Fibroblast of skin of right quadriceps (primary cell): ENCODE data around the gene POU2F3.

Experiments used
- DNase-seq: peaks from one replicate; pipeline ENCODE4 v3.0.0-alpha.2; 2013

Gene POU2F3

DNA sequence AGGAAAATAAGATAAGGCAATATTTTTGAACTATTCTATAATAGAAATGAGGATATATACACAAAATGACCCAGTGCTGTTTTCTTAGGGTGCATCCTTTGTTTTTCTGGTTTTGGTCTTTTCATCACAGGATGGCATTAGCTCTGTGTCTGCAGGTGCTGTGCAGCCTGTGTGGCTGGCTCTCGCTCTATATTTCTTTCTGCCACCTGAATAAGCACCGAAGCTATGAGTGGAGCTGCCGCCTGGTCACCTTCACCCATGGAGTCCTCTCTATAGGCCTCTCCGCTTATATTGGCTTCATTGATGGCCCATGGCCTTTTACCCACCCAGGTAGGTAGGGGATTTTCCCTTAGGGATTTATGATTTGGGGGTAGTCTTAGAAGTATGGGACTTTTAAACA is 87.4 kb downstream of the POU2F3 start:
- no peak for DNase-seq

DNA sequence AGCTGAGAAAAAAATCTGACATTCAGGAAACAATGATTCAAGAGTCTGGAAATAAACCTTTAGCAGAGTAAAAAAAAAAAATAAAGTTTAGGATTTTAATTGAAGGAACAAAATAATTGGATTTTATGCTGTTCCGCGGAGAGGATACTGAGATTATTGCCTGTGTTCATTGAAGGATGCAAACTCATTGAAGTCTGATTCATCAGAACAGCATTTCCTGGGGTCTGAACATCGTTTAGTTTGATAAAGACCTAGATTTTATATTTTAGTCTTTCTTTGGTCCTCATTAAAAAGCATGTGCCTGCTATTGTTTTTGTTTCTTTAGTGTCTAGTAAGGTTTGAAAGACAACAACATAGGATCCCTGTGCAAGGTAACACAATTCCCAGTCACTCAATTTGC is 89.6 kb downstream of the POU2F3 start:
- DNase-seq = no peak

DNA sequence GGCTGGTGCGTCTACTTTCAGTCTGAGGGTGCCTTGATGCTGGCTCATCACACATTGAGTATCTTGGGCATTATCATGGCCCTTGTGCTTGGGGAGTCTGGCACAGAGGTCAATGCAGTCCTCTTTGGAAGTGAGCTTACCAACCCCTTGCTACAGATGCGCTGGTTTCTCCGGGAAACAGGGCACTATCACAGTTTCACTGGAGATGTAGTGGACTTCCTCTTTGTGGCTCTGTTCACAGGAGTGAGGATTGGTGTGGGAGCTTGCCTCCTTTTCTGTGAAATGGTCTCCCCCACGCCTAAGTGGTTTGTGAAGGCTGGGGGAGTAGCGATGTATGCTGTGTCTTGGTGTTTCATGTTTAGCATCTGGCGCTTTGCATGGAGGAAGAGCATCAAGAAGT is 90.1 kb downstream of the POU2F3 start:
- DNase-seq = no peak

DNA sequence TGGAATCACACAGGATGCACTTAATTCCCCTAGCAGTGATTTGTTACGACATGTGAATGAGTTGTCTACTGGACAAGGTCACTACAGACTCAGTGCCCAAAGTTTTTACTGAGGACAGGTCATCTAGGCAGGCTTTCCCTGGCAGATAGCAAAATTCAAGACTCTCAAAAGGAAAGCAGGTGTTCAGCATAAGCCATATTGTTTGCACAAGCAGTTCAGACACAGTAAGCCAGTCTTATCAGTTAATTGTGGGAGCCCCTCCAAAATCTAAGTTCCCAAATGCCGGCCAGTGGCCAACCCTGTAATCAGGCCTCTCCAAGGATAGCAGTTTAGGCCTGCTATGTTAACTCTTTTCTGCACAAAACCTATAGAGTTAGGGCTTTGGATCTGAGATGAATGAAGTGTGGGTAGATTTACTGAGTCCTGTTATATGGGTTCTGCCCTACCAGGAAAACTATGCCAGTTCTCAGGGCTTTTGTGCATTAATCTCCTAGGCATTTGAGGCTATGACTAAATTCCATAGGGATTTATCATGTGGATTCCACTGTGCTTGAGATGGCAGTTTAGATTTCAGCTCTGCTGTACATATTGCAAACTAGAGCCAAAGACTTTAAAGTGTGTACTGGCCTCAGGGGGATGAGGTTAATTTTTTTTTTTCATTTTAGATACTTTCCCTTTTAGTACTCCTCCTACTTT is 91.5 kb downstream of the POU2F3 start:
- DNase-seq = peak; percentile 95

DNA sequence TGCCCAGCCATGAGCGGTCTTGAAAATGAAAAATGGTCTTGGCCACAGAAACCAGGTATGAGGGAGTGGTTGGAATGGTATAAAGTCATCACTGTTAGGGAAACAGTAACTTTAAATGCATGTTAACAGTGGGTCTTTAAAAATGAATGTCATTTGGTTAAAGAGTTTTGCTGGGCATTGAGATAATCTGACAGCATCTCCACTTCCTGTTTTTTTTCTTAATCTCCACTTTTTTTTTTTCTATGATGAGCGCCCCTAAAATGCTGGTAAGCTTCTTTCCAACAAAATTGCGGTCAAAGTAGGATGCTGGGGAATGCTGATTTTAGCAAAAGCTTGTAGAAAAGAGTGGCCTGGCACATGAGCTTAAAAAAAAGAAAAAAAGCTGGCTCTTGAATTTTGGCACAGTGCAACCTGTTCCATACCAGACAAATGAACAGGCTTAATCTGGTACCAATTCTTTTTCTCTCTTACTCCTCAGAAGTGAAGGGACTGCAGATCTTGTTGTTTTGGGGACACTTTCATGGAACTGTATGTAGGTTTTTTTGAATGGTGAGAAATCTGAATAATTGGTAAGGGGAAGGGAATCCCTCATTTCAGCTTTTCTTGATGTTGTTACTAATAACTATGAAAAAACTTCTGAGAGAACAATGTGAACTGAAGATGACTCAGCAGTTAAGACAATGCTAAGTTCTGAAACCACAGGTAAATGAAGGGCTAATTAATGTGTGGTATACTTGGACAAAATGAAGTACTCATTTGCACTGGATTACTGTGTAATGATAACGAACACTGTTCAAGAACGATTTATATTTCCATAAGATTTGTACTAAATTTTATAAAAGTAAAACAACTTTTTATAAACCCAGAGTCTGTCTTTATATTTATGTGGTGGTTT is 93.1 kb downstream of the POU2F3 start:
- no peak for DNase-seq

DNA sequence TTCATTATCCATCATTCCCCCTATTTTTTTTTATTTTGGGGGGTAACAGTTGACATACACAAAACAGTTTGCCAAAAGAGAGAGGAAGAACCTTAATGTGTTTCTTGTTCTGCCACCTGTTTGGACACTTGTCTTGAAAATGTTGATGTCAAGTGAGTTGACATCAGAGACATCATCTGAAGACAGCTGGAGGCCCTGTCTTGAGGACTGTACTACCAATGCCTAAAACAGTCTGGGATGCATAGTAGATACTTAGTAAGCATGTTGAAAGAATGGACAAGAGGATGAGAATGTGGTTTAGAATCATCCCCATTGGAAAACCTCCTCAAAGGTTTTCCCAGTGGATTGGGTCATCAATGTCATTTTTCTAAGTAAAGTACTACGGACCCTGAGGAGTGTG is 93.9 kb downstream of the POU2F3 start:
- DNase-seq = no peak

DNA sequence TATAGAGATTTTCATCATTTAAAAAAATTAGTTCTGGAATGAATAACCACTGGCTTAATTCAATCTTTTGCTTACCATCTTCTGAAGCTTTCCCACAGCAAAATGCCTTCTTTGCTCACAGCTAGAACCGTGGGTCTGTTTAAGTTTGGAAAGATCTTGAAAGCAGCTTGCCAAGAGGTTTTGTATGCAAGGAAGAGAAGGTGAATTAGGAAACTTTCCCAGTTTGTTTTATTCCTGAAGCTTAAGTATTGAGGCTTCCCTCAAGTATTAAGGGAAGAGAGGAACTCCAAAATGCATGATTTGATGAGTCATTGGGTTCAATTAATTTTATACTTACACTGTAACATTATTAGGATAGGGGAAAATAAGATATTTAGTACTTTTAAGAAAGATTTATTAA is 94.4 kb downstream of the POU2F3 start:
- DNase-seq = no peak

DNA sequence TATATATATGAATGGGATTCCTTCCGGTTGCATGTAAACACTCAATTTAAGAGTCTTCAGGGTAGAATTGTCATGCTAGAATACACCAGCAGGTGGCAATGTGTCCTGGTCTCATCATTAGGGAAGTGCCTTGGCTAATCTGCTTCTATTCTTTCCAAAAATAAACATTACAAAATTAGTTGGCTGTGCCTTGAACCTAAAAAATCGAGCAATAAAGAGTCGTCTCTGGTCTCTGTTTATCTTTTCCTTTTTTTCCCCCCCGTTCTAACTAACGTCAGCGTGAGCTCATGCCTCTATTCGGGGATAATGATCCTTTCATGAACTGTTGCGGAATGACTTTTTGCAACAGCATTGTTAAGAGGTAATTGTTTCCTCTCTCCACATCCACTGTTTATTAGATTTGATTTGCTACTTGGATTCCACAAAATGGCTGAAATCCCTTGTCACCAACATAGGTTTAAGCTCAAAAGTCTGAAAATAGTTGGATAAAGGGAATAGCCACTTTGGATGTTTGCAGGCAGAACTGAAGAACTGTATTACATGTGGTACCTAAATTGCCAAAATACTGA is 95.0 kb downstream of the POU2F3 start:
- peak; percentile 85 for DNase-seq

DNA sequence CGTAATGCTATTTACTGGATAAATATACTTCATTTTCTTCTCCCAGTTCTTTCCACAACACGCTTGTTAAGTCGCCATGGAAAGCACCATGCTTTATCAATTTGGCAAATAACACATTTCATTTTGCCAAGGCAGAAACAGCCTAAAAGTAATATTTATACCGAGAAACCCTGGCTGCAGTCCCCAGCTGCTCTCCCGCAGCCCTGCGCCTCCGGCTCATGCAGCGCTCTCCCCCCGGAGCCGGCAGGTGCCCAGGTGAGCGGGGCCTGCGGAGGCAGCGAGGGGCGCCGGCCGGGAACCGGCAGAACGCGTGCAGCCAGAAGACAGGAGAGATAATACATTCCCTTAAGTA is 95.6 kb downstream of the POU2F3 start:
- DNase-seq = no peak

DNA sequence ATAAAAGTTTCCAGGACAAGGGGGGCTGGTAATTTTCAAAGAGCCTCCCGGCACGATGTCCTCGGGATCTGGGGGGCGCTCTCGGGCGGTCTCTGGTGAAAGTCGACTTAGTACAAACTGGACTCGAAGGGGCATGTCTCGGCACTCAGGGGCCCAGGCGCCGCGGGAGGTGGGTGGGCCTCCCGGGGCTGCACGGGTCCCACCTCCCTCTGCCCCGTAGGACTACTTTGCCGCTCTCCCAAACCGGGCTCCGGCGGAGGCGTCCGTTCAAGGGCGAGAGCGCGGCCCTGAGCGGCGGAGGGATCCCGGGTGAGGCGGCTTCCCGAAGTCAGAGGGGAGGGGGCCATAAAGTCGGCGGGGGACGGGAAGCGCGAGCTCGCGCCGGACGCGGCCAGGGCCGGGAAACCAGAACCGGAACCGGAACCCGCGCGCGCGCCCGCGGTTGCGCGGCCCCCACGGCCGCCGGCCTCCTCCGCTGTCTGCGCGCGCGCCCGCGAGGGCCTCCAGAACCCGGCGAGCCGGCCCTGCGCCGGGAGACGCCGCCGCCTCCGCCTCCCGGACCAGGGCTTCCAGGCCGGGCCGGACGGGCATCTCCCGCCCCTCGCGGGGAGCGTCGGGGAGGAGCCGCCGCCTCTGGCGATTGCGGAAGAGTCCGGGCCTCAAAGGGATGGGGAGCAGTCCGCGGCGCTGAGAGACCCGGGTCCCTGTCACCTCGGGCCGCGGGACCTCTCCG is 96.1 kb downstream of the POU2F3 start, which contains the start of gene ARHGEF12:
Gene ARHGEF12, plus strand, starts transcription at position 506 of the 733 bp plus-strand sequence. CDS start 831 bp downstream, outside the sequence.
- peak; percentile 99 for DNase-seq

DNA sequence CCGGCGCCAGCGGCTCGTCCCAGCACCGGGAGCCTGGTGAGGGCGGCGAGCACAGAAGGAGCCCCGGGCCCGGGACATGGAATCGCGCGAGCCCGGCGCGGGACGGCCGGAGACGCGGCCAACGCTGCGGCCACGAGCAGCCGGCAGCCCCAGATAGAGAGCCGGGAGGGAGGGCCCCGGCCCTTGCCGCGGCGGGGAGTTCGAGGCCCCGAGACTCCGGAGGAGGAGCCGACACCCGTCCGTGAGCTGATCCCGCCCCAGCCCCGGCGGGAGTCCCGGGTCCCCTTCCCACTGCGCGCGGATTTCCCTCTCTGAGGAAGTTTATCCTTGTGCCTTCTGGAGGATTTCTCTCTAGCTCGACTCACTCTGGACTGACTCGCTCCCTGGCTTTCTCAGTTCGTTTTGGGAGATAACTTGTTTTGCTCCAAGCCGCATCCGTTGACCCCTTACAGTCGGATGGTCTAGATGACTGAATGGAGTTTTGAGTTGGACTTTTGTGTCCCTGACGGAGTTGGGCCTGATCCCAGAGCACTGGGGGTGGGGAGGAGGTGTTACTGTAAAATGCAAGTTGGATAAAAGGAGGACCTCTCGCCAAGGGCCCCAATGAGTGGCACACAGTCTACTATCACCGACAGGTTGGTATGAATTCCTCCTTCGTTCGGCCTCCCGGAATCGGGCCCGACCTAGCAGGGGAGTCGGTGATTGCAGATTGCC is 96.9 kb downstream of the POU2F3 start:
- no peak for DNase-seq

DNA sequence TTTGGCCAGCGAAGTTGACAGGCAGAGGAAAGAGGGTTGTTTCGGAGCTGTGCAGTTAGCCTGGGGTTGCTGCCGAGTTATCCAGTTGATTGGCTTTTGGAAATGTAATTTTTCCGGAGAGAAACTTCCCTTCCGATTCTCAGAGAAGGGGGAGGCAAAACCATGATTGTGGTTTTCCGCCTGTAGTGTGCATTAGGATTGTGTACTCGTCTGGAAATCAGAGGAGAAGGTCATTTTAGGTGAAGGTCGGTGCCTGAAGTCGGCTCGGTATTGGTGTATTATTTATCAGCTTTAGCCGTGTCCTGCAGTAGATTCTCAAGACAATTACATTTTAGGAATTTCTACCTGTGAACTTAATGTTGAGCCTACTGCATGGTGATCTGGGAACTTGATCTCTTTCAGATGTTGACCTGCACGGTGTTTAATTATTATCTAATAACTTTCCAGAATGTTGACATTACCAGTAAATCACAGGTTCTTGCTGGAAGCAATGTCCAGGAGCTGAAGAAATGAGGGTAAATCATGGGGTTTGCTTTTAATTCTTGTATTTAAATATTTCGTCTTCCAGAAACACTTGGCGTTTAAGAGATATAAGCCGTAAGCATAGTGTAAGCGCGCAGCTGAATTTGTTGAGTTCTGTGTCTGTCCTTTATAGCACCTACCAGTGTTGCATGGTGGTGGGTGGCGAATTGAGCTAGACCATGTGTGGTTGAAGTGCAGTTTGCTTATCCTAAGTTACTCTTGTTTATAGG is 97.6 kb downstream of the POU2F3 start:
- DNase-seq = no peak

DNA sequence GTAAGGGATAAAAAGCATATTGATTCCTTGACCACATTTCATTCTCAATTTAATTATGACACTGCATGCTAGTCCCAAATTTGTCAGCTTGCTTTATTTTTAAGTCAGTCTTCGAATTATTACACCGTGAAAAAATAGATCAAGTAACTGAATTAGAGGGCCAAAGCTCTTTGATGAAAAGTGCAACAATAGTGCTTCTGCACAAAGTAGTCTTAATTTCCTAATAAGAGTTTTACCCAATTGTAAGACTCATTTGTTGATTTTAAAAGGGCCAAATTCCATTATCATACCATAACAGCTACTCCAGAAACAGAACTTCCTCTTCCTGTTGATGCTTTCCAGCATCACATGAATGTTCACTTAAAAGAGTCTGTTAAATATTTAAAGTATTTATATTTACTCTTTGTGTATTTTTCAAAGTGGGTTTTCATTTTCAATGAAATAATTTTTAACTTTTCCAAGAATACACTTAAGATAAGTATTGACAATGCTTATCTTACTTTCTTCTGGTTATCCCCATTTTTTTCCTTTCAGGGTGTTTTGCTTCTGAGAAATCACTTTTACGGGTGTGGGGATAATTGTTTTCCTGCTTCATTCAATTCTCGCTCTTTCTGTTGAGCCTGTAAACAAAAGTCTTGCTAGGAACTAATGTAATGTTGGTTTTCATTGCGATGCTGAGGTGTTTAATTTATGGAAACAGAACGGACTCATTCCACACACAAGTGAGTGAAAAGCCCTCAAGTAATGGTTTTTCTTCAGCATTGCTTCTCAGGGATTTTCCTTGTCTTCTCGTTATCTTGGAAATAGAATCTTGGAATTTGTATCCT is 98.4 kb downstream of the POU2F3 start:
- no peak for DNase-seq

DNA sequence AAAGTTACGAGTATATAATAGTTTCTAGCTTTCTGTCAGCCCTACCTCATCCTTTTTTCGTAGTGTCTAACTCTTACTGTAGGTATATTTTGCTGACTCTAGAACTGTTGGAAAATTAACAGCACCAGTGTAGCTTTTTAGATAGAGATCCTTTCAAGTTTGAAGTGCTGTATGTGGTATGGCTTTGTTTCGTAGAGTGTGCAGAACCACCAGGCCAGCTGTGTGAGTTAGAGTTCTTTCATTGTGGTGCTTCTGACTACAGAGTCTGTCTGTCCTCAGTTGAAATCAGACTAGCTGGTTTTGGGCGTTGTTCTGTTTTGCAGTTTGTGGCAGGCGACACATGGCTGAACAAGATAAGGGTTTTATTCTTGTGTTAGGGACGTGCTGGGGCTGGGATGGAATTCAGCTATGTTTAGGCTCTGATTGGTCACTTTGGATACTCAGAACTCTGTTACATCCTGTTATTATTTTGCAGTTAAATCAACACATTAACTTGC is 99.5 kb downstream of the POU2F3 start:
- DNase-seq = no peak

DNA sequence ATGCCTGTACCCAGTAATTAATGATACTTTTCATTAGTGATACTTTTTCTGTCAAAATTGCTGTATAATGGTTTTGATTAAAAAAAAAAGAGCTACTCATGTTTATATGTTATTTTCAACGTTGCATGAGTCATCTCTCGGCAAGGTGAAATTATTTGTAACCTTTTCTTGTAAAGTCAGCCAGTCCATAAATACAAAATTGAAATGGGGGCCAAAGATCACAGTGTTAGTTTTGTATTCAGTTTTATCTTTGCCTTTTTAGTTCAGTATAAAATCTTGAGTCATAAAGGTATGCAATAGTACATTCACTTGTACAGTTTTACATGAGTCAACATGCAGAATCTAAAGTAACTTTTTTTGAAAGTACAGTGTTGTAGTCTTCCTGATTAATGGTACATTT is 100.6 kb downstream of the POU2F3 start:
- DNase-seq = no peak

DNA sequence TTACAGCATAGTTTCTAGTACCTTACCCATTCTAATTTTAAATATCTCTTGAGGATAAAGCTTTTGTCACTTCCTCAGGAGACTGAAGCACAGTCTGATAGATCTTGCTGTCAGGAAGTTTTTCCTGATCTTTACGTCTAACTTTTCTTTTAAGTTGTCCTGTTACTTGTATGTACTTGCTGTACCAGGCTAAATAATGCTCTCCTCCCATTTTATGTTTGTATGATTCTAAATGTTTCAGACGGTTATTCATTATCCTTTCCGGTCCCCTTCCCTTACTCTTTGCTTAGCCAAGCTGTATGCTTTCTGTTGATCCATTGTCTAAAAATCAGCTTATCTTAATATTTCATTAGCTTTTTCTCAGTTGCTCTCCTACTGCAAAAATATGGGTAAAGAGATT is 102.3 kb downstream of the POU2F3 start:
- DNase-seq = no peak

DNA sequence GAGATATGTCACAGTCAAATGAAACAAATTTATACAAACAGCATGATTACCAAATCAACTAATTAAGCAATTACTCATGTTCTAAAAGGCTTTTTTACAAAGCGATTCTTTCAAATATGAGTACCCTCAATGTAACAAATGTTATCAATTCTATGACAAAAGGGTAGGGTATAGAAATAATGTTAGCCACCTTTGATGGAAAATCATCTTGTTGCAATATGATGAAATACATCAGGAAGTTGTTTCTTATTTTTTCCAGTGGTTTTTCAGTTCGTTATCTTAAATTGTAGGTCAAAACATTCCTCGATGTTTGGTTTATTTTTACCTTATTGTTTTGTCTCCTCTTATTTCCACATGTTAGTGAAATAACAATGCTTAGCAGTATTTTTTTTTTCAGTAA is 102.7 kb downstream of the POU2F3 start:
- no peak for DNase-seq

DNA sequence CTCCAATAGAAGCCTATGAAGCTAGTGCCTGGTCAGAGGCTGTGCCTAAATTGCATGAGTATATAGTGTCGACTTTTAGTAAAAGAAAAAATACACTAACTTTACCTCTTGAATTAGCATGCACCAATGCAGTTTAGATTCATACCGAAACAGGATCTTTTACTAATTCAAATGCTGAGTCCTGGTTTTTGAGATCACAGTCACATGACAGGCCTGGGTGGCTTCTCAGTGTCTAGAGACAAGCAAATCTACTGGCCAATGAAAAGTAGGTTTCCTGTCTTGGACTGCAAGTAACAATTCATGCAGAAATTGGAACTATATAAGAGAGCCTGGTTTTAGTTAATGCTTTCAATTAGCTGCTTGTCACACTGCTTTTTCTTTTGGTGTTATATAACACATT is 103.5 kb downstream of the POU2F3 start:
- DNase-seq = no peak

DNA sequence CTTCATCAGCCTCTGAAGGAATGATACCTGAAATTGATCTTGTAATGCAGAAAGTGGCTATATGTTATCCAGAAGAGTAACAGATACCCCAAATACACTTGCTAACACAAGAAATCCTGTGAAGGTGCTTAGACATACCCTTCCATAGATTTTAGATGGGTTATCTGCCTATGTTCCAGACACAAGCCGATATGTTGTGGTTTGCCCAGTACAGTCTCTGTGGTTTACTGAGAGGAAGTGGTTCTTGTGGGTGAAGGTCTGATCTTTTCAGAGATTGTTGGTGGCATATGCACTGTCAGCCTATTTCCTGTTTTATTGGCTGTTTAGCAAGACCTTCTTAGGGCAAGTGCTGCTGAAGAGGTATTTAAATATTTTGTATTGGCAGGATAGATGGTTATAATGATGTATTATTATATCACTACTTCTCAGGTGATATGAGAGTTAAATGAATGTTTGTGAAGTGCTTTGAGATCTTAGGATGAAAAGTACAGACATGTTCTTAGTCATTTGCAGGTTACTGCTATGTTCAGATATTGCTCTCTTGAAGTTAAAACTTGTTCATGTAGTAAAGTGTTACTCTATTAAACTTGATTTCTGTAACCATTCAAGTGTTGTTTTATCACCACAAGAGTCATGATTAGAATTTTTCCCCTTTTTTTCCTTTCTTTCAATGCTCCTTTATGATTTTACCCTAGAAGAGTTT is 104.5 kb downstream of the POU2F3 start:
- DNase-seq = peak; percentile 66

DNA sequence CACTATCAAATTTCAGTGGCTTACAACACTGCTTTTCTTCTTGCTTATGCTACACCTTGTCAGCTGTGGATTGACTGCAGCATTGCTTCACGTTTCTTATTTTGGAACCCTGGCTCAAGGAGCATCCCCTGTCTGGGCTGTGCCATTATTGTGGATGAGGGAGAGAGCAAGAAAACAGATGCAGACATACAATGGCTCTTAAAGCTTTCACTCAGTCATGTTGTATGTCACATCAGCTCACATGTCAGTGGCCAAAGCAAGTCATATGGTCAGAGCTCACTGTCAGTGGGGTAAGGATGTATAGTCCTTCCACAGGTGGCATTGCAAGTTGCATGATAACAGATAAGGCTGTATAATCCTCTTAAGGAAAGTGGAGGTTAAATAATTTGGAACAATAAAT is 106.3 kb downstream of the POU2F3 start:
- no peak for DNase-seq
